Ecto neural progenitor cell (in vitro differentiated cells): ENCODE data around the gene ZNF888.
A peak's percentile ranks its signal among the peaks of the same experiment; 100 is the strongest.
"Not testable (repeated sequence)": the region's sequence is repeated elsewhere in the genome, so short reads cannot be mapped to it uniquely, and the experiment has no call there.

ENCODE experiments used
- DNase-seq: peaks from one replicate; pipeline ENCODE4 v3.0.0-alpha.2; 2018; ENCODE audit warnings: low spot score

Gene ZNF888

DNA sequence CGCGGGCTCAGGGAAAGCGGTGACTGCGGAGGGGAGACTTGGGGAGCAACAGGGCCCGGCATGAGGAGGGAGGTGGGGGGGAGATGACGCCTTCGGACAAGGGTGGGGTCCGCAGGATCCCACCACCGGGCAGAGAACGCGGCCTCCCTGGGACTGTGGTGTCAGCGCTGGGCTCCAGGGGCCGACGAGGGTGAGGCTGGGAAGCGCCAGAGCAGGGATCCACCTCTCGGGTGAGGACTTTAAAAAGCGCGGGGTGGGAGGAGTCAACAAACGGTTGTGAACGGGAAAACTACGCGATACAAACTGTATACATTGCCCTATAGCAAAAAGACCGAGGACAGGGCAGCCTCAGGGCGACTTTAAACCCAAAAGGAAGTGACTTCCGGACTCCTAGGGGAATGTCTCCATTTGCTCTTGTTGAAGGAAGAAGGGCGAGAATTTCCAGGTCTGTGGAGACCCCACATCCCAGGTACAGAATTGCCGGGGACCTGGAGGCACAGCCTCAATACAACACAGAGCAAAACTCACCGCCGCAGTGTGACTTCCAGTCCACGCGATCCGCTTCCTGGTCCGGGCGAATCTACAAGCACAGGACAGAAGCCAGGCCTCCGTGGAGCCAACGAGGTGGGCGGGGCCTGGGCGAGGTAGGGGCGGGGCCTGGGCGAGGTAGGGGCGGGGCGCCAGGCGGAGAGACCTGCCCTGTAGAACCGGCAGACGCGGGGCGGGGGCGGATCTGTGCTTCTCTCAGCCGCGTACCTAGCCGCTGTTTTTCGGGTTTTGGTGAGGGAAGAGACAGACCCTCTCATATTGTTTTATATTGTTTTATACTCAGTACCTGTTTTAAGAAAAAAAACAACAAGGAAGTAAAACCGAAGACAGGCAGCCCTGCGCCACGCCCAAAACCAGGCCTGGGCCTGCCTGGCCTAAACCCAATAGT, at the start of gene ZNF888:
TSS of gene ZNF888 (minus strand) at position 588 of the 937 bp plus-strand sequence. CDS start 5,555 bp downstream, outside the sequence.
- peak; percentile 93 for DNase-seq

DNA sequence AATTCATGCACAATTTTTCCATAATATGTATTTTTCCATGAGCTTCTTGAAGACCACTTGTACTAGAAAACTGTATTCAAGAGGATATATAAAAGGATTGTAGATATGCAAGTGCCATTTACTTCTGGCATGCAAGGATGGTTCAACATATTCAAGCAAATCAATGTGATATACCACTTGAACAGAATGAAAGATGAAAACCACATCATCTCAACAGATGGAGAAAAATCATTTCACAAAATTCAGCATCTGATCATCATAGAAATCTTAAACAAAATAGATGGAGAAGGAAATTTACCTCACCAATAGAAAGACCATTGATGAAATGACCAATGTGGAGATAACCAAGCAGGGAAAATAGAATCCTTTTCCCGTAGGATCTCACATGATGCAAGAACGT, 44.5 kb upstream of the ZNF888 start:
- DNase-seq: no peak

DNA sequence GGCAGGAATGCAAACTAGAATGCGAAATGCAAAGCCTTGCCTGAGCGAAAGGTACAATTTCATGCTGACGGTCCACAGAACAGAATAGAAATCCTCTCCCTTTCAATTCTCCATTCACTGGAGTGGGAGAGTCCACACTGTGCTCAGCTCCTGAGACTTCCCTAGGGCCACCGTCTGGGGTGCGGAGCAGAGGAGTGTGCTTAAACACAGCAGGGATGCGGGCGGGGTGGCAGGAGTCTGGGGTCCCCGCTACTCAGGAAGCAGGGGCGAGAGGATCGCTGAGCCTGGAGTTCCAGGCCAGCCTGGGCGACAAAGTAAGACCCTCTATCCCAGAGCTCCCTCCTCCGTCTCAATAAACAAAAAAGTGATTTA, 40.0 kb upstream of the ZNF888 start:
- DNase-seq: peak; percentile 63

DNA sequence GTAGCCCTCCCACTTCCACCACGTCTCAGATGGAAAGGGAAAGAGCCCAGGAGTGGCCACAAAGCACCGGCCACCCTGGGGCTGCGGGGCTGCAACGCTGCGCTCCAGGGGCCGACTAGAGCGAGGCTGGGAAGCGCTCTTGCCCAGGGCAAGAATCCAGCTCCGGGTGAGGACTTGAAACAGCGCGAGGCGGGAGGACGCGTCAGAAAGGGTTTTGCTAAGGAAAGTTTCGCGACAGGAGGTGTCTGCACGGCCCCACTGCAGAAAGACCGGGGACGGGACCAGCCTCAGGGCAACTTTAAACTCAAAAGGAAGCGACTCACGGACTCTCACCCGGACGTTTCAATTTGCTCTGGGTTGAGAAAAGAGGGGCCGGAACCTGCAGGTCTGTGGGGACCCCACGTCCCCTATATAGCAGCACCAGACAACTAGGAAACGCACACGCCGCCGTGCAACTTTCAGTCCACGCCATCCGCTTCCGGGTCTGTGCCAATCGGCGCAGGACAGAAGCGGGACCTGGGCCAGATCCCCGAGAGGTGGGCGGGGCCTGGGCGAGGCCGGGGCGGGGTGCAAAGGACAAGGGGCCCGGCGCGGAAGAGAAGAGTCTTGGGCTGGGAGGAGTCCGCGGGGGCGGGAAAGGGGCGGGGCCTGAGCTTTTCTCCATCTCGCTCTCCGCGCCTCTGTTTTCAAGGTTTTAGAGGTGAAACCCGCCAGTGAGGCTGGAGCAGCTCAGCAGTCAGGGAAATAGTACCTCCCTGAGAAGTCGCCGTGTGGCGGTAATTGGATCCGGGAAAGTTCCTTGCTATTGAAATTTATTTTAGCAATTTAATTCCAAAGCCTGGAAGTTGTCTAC, 39.4 kb upstream of the ZNF888 start, which contains the start of gene ZNF816:
TSS of gene ZNF816 (minus strand) at position 488 of the 853 bp plus-strand sequence. CDS start 6,792 bp downstream, outside the sequence.
- peak; percentile 98 for DNase-seq

DNA sequence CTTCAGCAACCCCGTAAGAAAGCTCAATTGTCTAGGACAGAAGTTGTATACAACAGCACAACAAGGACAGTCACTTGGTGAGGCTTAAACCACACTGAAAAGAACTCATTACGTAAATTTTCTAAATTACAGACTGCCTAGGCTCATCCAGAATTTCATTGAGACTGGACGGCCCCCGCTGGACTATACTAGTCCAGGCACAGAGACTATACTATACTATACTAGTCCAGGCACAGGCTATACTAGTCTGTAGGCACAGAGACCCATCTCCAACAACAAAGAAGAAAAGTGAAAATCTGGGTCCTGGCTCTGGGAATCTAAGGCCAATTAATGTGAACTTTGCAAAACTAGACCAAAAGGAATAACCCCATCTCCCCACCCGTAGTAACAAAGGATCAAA, 38.8 kb upstream of the ZNF888 start:
- DNase-seq: no peak

DNA sequence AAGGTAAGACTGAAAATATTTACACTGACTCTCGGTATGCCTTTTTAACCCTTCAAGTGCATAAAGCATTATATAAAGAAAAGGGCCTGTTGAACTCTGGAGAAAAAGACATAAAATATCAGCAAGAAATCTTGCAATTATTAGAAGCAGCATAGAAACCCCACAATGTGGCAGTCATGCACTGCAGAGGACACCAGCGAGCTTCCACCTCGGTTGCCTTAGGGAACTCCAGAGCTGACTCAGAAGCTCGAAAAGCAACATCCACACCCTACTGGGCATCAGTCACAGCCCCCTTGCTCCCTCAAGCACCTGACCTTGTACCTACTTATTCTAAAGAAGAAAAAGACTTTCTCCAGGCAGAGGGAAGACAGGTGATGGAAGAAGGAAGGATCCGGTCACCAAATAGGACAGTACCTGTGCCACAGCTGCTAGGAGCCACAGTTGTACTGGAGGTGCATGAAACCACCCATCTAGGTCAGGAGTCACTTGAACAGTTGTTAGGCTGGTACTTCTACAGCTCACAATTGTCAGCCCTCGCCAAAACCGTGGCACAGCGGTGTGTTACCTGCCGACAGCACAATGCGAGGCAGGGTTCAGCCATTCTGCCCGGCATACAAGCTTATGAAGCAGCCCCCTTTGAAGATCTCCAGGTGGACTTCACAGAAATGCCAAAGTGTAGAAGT, 36.5 kb upstream of the ZNF888 start:
- no peak for DNase-seq

DNA sequence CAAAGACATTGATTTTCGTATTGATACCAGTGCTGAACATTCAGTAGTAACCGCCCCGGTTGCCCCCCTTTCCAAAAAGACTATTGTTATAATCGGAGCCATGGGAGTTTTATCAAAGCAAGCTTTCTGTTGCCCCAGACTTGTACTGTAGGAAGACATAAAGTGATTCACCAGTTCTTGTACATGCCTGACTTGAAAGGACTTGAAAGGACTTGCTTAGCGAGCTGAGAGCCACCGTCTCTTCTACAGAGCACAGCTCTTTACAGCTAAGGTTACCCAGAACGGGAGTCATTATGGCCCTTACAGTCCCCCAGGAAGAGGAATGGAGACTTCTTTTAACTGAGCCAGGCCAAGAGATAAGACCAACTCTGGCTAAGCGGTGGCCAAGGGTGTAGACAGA, 34.4 kb upstream of the ZNF888 start:
- no peak for DNase-seq

DNA sequence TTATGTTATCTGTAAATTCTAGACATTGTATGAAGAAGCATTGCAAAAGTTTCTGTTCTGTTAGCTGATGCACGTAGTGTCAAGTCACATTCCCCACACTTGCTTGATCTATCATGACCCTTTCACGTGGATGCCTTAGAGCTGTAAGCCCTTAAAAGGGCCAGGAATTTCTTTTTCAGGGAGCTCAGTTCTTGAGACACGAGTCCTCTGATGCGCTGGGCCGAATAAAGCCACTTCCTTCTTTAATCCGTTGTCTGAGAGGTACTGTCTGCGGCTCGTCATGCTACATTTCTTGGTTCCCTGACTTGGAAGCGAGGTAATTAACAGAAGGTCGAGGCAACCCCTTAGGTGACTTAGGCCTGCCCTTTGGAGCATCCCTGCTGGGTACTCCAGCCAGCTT, 33.7 kb upstream of the ZNF888 start:
- DNase-seq: no peak

DNA sequence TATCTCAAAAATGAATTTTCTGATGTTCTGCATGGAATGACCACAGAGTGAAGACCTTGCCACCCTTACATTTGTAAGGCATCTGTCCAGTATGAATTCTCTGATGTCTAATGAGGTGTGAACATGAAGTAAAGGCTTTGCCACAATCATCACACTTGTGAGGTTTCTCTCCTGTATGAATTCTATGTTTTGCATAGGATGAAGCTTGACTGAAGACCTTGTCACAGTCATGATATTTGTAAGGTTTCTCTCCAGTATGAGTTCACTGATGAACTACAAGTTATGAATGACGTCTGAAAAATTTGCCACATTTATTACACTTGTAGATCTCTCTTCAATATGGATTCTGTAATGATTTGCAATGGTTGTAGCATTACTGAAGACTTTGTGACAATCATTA, 26.2 kb upstream of the ZNF888 start:
- DNase-seq: no peak

DNA sequence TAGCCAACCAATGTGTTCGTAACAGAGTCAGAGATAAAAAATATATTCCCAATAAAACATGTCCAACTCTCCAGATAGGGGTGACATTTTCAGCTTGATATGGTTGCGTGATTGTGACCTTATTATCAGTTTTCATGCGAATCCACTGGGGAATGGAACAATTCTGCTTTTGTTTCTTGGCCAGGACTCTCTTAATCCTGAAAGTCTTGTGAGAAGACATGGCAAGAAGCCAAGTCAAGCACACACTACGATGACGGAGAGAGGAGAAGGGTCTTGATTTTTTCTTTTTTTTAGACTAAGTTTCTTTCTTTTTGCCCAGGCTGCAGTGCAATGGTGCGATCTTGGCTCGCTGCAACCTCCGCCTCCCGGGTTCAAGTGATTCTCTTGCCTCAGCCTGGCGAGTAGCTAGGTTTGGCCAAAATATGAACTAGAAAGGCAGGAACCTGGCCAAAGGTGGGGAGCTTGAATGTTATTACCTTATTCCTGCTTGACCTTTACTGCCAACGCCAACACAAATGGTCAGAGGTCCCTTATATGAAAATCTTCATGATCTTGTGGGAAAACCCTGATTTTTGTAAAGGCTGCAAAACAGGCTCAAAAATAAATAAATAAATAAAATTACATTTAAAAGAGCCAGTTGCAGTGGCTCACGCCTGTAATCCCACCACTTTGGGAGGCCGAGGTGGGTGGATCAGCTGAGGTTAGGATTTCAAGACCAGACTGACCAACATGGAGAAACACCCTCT, 25.0 kb upstream of the ZNF888 start:
- no peak for DNase-seq

DNA sequence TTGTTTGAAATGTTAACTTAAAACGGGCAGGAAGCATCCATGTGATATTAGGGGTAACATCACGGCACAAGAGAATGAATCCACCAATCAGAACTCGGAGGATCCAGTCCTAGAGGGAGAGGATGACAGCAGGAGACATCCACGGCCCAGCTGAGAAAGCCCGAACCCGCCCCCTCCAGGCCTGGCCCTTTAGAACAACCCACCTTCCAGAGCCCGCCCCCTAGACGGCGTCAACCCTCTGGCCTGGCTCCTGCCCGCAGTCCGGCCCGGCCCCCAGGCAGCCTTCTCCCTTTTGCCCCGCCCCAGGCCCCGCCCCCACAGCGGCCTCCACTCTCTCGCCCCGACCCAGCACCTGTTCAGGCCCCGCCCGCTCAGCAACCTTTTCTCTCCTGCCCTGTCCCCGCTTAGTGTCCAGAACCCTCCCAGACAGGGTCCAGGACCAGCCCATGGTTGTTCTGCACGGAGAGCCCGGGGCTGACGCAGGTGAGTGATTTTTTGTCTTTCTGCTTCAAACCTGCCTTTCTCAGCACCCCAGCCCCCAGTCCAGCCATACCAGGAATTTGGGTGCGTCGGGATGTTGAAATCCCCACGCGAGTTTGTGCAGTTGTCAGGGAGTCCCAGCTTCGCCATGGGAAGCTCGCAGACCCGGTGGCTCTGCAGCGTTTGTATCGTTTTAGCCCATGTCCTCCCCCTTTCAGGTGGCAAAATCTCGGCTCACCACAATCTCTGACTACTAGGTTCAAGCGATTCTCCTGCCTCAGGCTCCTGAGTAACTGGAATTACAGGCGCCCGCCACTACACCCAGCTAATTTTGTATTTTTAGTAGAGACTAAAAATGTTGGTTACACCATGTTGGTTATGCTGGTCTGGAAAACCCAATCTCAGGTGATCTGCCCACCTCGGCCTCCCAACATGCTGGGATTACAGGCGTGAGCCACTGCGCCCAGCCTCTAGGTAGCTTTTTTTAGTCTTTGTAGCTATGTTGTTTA, 23.4 kb upstream of the ZNF888 start:
- DNase-seq: peak; percentile 76

DNA sequence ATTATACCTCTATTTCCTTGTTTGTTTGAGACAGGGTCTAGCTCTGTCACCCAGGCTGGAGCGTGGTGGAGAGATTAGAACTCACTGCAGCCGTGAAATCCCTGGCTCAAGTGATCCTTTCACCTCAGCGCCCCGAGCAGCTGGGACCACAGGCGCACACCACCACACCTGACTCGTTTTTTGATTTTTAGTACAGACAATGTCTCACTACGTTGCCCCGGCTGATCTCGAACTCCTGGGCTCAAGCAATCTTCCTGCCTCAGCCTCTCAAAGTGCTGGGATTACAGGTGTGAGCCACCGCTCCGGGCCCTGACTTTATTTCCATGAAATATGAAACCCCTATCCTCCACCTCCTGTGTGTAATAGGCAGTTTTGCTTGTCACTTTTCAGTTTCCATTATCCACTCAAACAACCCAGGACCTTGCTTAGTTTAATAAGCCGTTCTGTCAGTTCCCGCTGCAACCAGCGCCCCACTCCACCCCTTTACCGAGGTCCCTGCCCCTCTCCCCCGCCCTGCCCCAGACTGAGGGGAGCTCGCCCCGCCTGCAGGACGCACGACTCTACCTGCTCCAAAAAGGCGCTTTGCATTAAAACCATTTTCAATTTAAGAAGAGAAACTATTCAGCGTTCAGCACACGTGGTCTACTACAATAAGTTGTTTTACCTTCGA, 22.6 kb upstream of the ZNF888 start:
- DNase-seq: no peak

DNA sequence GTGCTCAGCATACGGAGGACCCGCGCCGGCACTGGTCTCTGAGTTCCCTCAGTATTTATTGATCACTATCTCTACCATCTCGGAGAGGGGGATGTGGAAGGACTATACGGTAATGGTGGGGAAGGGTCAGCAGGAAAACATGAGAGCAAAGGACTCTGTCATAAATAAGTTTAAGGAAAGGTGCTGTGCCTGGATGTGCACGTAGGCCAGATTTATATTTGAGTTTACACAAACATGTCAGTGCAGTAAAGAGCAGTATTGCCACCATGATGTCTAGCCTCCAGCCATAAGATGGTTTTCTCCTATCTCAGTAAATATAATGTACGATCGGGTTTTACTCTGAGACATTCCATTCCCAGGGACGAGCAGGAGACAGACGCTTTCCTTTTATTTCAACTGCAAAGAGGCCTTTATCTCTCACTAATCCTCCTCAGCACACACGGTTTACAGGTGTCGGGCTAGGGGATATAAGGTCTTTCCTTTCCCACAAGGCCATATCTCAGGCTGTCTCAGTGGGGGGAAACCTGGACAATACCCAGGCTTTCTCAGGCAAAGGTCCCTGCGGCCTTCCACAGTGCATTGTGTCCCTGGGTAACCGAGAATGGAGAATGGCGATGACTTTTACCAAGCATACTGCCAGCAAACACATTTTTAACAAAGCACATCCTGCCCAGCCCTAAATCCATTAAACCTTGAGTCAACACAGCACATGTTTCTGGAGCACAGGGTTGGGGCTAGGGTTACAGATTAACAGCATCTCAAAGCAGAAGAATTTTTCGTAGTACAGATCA, 21.7 kb upstream of the ZNF888 start:
- DNase-seq: not testable (repeated sequence)

DNA sequence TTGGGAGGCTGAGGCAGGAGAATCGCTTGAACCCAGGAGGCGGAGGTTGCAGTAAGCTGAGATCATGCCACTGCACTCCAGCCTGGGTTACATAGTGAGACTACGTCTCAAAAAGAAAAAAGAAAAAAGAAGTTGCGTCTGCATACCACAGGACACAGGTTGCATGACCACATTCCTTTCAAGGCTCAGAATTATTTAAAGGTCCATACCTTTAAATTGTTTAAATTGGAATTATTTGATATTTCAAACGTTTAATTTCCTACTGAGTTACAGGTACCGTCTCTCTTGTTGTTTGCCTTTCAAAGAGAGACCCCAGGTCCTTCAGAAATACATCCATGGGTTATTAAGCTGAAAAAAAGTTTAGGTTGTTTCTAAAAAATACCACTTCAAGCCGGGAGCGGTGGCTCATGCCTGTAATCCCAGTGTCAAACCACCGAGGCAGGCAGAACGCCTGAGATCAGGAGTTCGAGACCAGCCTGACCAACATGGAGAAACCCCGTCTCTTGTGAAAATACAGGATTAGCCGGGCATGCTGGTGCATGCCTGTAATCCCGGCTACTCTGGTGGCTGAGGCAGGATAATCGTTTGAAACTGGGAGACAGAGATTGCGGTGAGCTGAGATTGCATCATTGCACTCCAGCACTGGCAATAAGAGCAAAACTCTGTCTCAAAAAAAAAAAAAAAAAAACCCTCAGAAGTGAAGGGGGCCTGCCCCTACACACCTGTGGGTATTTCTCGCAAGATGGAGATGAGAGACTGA, 20.8 kb upstream of the ZNF888 start:
- no peak for DNase-seq

DNA sequence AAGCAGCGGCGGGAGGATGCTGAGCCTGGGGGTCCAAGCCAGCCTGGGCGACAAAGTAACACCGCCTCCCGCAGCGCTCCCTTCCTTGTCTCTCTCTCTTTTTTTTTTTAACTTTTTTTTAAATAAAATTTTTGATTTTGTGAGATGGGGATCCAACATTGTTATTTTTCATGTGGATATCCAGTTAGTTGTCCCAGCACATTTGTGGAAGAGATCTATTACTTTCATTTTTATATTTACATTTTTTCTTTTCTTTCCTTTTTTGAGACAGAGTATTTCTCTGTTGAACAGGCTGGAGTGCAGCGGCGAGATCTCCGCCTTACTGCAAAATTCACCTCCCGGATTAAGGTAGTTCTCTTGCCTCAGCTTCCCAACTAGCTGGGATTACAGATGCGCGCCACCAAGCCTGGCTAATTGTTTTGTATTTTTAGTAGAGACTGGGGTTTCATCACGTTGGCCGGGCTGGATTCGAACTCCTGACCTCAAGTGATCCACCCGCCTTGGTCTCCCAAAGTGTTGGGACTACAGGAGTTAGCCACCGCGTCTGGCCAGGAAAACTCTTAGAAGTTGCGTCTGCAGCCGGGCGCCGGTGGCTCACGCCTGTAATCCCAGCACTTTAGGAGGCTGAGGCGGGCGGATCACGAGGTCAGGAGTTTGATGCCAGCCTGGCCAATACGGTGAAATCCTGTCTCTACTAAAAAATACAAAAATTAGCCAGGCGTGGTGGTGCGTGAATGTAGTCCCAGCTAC, 20.1 kb upstream of the ZNF888 start:
- DNase-seq: no peak

DNA sequence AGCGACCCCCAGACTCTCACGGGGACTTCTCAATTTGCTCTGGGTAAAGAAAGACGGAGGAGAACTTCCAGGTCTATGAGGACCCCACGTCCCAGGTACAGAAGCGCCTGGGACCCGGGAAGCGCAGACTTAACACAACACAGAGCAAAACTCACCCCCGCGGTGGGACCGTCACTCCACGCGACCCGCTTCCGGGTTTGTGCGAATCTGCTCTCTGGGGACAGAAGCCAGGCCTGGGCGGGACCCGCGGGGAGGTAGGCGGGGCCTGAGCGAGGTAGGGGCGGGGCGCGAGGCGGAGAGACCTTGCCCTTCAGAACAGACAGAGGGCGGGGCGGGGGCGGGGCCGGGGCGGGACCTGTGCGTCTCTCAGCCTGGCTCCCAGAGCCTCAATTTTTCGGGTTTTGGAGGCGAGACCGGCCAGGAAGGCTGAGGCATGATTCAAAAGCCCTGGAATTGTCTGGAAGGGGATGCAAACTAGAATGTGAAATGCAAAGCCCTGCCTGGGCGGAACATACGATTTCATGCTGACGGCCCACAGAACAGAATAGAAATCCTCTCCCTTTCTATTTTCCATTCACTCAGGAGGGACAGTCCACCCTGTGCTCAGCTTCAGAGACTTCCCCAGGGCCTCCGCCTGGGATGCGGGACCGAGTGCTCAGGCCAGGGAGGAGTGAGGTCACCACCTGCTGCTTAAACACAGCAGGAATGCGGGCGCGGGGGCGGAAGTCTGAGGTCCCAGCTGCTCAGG, 19.3 kb upstream of the ZNF888 start:
- peak; percentile 94 for DNase-seq

DNA sequence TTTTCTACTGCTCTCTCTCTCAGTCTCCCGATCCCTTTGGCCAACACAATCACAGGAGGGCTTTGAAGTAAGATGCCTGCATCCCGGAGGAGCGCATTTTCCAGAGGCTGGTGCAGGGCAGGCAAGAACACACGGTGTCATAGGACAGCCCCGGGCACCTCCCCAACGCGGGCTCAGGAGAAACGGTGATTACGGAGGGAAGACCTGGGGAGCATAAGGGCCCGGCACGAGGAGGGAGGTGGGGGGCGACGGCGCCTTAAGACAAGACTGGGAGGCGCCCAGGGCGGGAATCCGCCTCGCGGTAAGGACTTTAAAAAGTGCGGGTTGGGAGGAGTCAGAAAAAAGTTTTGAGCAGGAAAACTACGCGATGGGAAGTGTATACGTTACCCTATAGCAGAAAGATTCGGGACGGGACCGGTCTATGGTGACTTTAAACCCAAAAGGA, 18.7 kb upstream of the ZNF888 start:
- DNase-seq: peak; percentile 65
